ENCODE data around the gene DNAH17. TPM values are rescaled to one million over a fixed set of nuclear protein-coding genes. Genes with fewer than 3 reads are reported as not detected.

Gene DNAH17
- total and polyA plus RNA-seq, 7 donors = 0.04 to 3.5 (median 0.08) TPM

DNA sequence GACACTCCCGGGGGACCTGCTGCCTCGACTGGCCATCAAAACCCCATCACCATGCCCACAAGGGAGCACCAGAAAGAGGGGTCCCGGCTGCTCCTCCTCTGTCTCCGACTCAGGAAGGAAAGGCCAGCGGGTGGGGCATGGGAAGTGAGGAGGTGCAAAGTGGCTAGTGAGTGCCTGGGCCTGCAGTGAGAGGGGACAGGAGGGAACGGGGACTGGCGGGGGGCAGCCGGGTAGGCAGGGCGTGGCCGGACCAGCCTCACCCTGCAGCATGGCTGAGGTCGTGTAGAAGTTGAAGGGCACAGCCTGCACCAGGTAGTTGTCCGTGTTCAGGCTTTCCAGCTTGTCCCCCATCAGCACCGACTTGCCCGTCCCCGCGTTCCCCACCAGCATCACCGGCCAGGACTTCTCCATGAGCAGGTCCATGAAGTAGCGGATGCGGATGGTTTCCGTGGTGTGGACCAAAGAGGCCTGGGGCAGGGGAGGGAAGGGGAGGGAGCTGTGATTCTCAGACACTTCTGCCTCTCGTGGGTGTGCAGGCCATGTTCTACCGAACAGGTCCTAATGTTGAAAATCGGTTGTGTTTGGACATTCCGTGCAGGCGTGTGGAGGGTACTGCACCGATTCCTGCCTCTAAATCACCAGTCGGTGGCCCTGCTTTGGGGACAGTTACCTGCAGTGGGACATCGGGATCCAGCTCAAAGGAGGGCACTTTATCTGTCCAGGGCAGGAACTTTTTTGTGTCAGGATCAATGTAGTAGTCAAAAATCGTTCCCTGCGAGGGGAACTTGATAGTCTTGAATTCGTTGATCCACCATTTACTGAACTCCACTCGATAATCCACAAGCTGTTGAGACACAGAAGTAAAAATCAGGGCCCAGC, 91.7 kb downstream of the DNAH17 start:
- intact Hi-C loops (cut with DNase I) = no loop called here
- ATAC-seq (no peak), DNase-seq (no peak)
- no peak for TF ChIP-seq CTCF (IDR thresholded peaks at IDR 0.05)
- Histone ChIP-seq H3K4me1 (no peaks in the 10 kb centered on the region), H3K27me3 (ENCODE audit: insufficient read depth in 3 of 3, low read length in 2 of 3) (peaks cover 0 to 5% (median 5%) of the 10 kb centered on the region in 3 donors), H3K4me3 (no peak overlapping the region), H3K27ac (no peak overlapping the region), H3K9me3 (no peaks in the 10 kb centered on the region), H3K36me3 (ENCODE audit: insufficient read depth in 1 of 2, low read depth in 1 of 2) (no peaks in the 10 kb centered on the region)
- 71 to 74% (median 73%) methylated on average over 31 to 32 of the region's 32 CpGs for WGBS, 3 donors

DNA sequence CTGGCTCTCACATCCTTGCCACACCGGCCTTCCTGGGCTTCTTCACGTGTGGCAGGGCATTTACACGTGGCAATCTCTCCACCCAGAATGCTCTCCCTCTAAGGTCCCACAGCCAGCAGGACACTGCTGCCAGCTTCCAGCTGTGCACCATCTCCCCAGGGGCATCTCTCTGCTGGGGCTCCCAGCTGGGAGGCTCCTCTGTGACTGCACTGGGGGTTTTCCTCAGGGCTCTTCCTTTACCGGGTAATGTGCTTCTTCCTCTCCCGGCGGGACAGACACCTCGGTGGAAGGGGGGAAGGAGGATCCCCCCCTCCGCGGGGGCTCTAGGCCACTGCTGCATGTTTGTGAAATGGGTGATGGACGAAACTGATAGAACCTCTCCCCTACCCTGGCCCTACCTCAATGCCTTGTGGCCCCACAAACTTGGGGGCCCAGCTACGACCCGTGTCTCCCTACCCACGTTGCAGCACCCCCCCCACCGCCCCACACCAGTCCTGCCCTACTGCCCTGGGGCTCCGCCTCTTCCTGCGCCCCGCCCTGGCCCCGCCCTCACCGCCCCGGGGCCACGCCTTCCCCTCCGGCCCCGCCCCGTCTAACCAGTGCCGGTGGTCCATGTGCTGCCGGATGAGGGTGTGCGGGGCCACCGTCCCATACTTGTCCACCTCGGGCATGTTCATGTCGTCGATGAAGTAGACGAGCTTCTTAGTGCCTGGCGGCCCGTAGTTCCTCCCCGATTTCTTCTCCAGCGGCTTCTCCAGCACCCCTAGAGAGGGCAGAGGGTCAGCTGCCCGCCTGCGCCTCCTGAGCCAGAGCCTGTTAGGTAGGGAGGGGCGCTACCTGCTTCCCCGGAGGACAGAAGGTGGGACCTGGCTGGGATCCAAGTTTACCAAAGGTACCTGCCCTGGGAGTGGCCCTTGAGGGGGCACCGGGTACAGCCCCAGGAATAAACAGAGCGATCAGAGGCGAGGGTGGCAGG, 92.6 kb downstream of the DNAH17 start:
- H3K4me3 ChIP-seq = no peak overlapping the region
- no peak for DNase-seq
- no peaks in the 10 kb centered on the region for H3K36me3 ChIP-seq (ENCODE audit: insufficient read depth in 1 of 2, low read depth in 1 of 2)
- peaks cover 0 to 5% (median 5%) of the 10 kb centered on the region in 3 donors for H3K27me3 ChIP-seq (ENCODE audit: insufficient read depth in 3 of 3, low read length in 2 of 3)
- ATAC-seq = peak in 3 of 4 donors; percentile 55 to 73 (median 64)
- H3K27ac ChIP-seq = no peak overlapping the region
- WGBS, 3 donors = 10 to 14% (median 12%) methylated on average over 32 to 43 of the region's 43 CpGs
- TF ChIP-seq CTCF (IDR thresholded peaks at IDR 0.05) = no peak
- intact Hi-C loops (cut with DNase I) = no loop called here
- H3K4me1 ChIP-seq = no peaks in the 10 kb centered on the region
- H3K9me3 ChIP-seq = no peaks in the 10 kb centered on the region

DNA sequence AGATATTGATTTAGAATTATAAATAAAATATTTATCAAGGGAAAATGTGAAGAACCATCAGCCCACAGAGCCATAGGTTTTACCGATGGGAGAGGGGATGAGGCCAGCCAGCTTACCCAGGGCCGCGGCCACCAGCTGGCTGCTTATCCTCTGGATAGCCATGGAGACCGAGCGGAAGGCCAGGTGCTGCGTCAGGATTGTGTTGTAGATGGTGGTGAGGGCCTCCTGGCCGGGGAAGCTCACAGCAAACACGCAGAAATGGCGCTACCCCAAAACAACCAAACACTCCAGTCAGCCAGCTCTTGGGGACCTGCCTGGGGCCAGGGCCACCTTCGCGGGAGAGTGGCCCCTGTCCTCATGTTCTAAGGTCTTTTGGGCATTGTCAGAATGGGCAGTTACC, 97.8 kb downstream of the DNAH17 start:
- H3K9me3 ChIP-seq = no peaks in the 10 kb centered on the region
- no peak for DNase-seq
- ATAC-seq = no peak
- no peak for TF ChIP-seq CTCF (IDR thresholded peaks at IDR 0.05)
- H3K4me1 ChIP-seq = no peaks in the 10 kb centered on the region
- peaks cover 0 to 12% (median 4%) of the 10 kb centered on the region in 3 donors for H3K27me3 ChIP-seq (ENCODE audit: insufficient read depth in 3 of 3, low read length in 2 of 3)
- H3K36me3 ChIP-seq (ENCODE audit: insufficient read depth in 1 of 2, low read depth in 1 of 2) = no peaks in the 10 kb centered on the region
- no peak overlapping the region for H3K4me3 ChIP-seq
- intact Hi-C loops (cut with DNase I) = no loop called here
- no peak overlapping the region for H3K27ac ChIP-seq
- WGBS, 3 donors = 84 to 91% (median 91%) methylated on average over 11 of the region's 11 CpGs

DNA sequence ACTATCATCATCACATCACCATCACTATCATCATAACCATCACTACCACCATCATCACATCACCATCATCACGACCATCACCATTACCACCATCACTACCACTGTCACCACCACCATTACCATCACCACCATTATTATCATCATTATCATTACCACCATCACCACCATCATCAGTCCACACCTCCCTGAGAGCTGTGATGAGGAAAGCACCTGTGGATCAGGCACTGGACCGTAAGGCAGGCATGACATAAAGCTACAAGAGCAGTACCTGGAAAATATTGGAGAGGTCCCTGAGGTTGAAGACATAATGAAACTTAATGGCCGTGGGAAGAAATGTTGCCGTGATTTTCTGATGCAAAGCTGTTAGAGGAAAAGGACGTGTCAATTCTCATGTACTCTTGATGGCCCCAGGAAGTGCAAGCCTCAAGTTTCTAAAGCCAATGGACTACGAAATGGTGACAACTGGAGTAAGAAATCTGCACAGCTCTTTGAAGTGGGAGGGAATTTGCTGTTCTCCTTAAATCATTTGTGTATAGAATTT, 98.4 kb downstream of the DNAH17 start:
- Histone ChIP-seq H3K4me1 (no peaks in the 10 kb centered on the region), H3K36me3 (ENCODE audit: insufficient read depth in 1 of 2, low read depth in 1 of 2) (no peaks in the 10 kb centered on the region), H3K27ac (no peak overlapping the region), H3K27me3 (ENCODE audit: insufficient read depth in 3 of 3, low read length in 2 of 3) (peaks cover 0 to 12% (median 2%) of the 10 kb centered on the region in 3 donors), H3K4me3 (no peak overlapping the region), H3K9me3 (no peaks in the 10 kb centered on the region)
- intact Hi-C loops (cut with DNase I) = no loop called here
- no peak for DNase-seq
- ATAC-seq = no peak
- 80 to 87% (median 86%) methylated on average over 6 of the region's 6 CpGs for WGBS, 3 donors
- TF ChIP-seq CTCF (IDR thresholded peaks at IDR 0.05) = no peak

Measured in psoas muscle (tissue), 8 donors.